GM23248 (cell line): ENCODE measurements around the gene KCNQ1OT1.

ENCODE experiments used
- EZH2 ChIP-seq: fragments of 200-600 bp; sonication (generic); IDR thresholded peaks from 2 replicates; pipeline ENCODE4 v1.6.1; 2018; ENCODE audit warnings: antibody characterized with exemption, mild to moderate bottlenecking; ENCODE audit not compliant: insufficient read depth, poor library complexity, severe bottlenecking
- EZH2phosphoT487 ChIP-seq: fragments of 200-600 bp; sonication (generic); IDR thresholded peaks from 2 replicates; pipeline ENCODE4 v1.6.1; 2018; ENCODE audit warnings: antibody characterized with exemption, moderate library complexity, mild to moderate bottlenecking, low read depth; ENCODE audit not compliant: insufficient read depth

DNA sequence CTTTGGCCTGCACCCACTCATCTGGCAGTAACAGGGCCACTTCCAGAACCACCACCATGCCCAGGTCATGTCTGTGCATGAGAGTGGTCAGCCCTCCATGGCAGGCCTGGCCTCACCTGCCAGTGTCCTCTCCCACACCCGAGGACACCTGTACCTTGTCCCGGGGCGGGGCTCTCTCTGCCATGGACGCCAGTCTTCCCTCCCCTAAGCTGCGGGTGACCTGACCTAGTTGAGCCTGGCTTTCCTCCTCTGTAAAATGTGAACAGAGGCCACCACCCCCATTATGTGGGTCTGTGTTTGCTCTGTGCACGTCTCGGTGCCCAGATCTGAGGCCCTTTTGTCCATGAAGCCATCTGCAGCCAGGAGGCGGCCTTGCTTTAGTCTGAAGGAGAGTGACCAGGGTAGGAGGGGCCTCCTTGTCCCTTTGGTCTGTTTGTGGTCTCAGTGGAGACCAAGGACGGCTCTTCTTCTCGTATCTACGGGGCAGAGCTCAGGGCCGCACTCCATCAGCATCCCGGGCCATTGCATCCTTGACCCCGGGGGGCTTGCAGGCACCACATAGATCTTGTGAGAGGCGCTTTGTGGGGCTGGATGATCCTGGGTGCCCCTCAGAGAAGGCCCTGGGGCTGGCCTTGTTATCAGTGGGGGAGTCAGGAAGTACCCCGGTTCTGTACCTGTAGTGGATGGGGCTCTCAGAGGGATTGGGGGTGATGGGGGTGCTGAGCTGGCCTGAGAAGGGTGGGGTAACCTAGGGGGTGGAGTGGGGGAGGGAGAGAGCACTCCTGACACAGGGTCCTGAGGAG lies 133.4 kb downstream of the KCNQ1OT1 start:
- TF ChIP-seq EZH2 (no peak), EZH2phosphoT487 (no peak)
